ENCODE measurements around the gene CADM1.

CADM1 gene

DNA sequence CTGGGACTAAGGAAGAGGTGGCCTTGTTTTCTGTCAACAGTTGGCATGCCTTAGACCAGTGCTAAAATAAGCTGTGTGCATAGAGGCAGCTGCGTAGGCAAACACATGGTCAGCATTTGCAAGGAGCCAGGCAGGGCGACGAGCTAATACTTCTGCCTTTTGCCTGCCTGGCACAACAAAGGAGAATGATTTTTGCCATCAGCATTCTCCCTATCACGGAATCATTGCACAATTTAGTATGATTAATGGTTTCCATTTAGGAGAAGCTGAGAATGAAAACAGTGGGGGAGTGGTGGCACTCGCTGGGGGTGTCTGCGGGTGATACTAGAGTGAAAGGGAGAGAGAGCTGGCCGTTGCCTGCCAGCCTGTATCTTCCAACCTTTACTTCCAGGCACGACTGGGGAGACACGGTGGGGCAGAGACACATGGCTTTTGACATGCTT lies 336.0 kb downstream of the CADM1 start:
- no peak for DNase-seq

DNA sequence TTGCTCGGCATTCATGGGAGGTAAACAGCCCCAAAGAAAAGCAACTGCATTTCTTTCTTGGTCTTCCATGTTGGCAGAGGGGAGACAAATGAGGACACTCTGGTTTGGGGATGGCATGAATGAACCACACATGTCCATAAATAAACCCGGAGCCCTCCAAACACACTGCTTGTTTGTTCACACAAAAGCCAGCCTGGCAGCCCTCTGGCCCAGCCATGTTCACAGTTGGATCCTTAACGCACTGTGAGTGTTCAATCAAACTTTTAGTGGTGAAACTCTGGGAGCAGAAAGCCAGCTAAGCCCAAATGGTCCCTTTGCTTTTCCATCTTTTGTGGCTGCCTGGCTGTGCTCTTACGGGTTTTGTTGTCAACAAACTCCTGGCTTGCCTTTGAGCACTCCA lies 336.8 kb downstream of the CADM1 start:
- no peak for DNase-seq

DNA sequence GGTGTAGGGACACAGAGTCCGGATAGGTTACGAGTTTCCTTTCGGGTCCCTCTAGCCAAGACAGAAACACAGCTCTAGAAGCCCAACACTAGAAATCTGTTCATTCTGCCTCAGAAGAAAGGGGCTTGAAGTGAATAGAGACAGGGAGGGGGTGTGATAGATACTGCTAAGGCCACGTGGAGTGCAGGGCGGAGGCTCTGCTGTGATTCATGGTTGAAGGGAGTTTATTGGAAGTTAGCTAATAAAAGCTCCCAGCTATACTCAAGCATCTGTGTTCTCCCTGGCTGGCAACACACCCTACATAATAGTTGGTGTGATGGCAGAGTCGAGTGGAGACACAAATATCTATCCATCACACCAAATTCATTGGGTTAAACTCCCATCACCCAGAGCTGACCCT lies 337.4 kb downstream of the CADM1 start:
- no peak for DNase-seq

DNA sequence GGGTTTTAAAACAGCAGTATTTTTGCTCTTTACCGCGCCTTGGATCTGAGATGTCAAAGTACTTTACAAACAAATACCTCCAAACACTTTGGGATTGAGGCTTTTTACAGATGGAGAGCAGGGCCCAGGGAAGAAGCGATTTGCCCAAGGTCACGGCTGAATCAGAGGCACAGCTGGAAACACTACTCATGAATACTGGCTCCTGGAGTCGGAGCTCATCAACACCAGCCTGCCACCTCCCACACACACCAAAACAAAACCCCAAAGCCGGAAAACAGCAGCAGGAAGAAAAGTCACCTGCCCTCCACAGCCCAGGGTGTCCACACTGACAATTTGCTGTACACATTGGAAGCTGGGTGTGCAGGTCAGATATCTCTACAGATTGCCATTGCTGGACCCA lies 339.4 kb downstream of the CADM1 start:
- DNase-seq: no peak

DNA sequence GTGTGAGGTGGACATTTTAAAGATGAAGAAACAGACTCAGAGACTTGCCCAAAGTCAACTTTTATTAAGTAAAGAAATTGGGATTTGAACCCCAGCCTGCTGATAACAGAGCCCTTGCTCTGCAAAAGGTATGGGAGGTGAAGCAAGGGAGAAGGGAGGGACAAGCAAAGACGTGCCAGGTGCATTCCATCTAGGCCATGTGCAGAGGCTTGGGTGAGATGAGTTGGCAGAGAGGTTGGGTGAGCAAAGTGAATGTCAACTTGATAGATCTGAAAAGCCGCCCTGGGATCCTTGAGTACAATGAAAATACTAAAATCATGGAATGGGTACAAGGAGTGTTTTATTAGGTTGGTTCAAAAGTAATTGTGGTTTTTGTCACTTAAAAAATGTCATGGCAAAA lies 341.3 kb downstream of the CADM1 start:
- no peak for DNase-seq

DNA sequence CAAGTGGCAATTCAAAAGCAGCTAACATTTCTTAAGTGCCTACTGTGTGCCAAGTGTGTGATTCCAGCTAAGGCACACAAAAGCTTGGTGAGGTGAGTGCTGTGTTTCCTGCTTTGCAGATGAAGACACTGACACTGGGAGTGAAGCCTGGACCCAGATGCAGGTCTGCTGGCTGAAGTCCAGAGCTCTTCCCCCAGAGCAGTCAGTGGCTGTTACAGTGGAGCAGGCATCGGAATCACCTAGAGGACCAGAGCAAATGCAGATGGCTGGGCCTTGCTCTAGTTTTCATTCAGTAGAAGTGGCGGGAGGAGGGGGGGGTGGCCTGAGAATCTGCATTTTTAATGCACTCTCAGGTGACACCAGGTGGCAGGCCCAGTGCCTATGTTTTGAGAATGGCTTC lies 342.3 kb downstream of the CADM1 start:
- no peak for DNase-seq

DNA sequence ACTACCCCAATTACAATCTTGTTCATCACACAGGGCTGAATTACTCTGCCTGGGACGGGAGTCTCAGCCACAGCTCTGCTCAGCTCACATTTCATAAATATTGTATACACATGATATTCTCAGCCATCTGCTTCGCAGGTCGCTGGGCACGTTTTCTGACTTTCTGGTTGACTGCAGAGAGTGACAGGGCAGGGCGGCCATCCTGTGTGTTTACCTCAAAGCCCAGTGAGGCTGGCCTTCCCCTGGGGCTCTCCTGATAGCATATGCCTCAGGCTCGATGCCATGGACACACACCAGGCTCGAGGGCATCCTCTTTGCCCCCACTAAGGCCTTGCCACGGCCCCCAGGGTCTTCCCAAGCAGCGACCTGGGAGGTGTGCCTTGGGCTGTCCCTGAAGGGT lies 345.0 kb downstream of the CADM1 start:
- DNase-seq: no peak

DNA sequence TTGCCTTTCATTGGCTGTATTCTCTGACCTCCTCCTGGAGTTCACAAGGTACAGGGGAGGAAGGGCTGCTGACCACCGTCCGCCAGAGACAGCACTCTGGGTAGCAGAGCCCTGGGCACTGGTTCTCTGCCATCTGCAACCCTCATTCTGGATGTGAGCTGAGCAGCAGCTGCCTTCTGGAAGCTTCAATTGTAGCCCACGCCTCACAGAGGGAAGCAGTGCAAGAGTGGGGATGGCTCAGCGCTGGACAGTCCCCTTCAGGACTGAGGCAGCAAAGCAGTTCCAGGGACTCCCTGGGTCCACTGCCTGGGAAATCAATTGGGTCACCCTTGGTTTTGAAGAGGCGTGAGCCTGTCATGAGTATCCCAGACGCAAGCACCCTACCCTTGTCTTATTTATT lies 346.2 kb downstream of the CADM1 start:
- DNase-seq: no peak

DNA sequence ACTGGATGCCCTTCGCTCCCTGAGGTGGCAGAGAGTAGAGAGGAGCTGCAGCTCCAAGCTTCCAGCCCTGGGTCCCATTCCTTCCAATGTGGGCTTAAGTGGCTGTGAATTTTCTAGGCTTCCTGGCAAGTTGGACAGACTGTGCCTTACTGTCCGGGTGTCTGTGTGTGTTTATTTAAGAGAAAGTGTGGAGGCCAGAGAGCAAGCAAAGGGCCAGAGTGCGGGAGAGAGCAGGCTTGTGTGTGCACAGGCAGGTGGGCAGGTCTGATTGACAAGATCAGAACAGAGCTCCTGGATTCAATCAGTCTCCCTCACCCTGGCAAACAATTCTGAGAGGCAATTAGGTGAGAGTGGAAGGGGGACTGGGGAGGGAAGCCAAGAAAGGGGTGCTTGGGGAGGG lies 347.0 kb downstream of the CADM1 start:
- no peak for DNase-seq

DNA sequence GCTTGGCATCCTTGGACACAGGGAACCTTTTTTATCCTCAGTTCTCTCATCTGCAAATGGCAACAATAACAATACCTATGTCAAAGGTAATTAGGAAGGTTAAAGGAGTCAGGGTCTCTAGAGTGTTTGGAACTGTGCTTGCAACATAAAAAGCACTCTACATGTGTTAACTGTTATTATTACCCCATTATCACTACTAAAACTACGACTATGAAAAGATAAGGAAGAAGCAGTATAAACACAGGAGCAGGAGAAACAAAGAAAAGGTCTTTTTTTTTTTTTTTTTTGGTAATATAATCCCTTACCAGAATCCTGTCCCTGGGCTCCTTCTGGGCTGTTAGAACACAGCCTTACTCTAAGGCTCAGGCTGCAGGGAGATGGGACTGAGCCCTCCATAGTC lies 348.2 kb downstream of the CADM1 start:
- DNase-seq: no peak

DNA sequence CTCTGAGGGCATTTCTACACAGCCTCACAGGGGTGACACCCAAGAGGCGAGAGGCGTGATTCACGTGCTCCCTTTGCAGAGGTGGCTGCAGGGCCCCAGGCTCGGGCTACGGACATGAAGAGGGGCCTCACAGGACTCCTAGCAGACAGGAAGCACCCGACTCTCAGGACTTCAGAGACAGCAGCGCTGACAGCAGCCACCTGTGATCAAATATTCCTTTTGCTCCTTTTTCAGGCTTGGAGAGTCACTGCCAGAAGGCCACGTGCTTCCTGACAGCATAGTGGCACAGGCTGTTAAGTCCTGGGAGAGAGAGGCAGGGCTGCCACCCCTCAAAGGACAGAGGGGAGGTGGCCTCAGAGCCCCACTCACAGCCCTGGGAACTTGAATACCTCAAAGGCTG lies 348.9 kb downstream of the CADM1 start:
- no peak for DNase-seq

DNA sequence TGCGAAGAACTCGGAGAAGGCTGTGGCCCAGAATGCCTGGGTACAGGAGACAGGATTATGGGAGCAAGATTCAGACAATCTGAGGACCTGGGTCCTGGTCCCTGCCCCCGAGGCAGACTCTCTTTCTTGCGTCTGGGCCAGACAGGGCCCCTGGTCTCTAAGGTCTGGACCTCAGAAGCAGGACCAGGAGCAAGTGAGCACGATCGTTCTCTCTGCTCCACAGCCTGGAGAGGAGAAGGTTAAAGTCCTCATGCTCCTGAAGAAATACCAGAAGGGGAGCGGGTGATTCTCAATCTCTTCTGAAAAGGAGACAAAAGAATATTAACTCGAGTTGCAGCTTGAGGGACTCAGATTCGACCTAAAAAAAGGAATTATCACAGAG lies 349.9 kb downstream of the CADM1 start:
- no peak for DNase-seq

DNA sequence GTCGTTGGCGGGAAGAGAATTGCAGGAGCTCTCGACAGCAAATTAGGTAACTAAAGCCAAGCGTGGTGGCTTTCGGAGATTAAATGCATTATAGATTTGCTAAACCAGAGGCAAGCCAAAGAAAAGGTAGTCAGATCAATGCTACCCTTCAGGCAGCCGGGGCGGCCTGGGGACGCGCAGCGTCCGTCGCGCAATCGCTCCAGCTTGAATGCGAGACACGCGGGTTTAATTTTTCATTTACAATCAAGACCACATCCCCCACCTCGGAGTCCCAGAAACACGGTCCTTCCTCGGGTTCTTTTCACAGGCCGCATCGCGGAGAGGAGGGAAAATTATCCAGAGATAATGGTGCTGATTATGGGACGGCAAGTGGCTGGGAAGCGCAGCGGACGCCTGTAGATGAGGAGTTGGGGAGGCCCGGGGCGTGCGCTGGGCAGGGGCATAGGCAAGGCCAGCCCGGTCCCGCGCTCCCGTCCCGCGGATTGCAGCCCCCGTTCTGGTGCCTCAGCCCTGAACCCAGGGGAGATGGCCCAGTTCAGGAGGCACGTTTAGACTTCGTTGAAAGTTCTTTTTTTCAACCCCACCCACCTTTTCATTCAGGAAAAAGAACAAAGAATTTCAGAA lies 350.4 kb downstream of the CADM1 start:
- no peak for DNase-seq

DNA sequence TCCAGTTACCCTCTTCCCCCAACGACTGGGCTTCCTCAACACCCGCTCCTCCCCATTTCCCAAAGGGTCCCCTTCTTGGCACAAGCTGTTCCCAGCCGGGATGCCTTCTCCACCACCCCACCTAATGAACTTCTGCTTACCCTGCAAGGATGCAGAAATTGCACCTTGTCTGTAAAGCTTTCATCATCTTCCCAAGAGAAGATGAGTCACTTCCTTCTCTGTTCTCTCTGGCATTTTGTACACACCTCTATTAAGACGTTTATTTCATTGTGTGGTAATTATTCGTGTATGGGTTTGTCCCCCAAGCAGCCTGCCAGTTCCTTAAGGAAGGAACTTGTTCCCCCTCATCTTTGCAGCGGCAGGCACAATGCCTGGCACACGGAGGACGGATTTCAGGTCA lies 351.1 kb downstream of the CADM1 start:
- no peak for DNase-seq

DNA sequence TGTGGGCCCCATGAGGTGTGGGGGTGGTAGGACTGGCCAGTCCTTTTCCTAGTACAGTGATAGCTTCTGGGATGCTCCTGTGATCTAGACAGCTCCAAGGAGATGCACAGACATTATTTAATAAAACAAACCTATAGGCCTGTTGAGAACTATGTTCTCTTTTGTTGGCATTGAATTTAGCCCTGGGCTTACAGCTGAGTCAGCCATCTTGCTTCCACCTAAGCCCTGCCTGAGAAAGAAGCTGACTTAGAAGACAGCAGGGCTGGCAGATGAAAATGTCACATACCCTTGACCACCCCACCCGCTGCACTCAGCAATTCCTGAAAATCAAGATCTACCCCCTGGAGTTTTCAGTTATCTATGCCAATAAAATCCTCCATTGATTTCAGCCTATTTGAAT lies 353.2 kb downstream of the CADM1 start:
- no peak for DNase-seq

DNA sequence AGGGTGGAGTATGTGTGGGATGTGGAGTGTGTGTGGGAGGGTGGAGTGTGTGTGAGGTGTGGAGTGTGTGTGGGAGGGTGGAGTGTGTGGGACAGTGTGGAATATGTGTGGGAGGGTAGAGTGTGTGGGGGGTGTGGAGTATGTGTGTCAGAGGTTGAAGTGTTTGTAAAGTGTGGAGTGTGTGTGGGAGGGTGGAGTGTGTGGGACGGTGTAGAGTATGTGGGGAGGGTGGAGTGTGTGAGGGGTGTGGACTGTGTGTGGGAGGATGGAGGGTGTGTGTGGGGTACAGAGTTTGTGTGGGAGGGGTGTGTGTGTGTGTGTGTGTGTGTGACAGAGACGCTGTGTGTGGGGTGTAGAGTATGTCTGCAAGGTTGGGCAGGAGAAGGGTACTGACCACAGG lies 355.5 kb downstream of the CADM1 start:
- DNase-seq: no peak

DNA sequence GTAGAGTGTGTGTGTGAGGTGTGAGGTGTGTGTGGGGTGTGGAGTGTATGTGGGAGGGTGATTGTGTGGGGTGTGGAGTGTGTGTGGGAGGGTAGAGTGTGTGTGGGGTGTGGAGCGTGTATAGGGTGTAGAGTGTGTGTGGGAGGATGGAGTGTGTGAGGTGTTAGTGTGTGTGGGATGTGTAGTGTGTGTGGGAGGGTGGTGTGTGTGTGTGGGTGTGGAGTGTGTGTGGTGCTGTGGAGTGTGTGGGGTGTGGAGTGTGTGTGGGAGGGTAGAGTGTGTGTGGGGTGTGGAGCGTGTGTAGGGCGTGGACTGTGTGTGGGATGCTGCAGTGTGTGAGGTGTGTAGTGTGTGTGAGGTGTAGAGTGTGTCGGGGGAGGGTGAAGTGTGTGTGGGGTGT lies 356.1 kb downstream of the CADM1 start:
- DNase-seq: no peak

DNA sequence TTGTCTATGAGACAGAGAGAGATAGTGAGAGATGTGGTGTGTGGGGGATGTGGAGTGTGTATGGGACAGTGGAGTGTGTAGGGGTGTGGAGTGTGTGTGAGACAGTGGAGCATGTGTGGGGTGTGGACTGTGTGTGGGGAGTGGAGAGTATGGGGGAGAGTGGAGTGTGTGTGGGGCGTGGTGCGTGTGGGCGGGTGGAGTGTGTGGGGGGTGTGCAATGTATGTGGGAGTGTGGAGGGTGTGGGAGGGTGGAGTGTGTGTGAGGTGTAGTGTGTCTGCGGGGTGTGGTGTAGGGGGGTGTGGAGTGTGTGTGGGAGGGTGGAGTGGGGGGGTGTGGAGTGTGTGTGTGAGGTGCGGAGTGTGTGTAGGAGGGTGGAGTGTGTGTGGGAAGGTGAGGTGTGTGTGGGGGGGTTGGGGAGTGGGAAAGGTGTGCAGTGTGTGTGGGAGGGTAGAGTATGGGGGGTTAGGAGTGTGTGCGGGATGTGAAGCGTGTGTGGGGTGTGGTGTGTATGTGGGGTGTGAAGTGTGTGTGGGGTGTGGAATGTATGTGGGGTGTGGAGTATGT lies 356.9 kb downstream of the CADM1 start:
- no peak for DNase-seq

DNA sequence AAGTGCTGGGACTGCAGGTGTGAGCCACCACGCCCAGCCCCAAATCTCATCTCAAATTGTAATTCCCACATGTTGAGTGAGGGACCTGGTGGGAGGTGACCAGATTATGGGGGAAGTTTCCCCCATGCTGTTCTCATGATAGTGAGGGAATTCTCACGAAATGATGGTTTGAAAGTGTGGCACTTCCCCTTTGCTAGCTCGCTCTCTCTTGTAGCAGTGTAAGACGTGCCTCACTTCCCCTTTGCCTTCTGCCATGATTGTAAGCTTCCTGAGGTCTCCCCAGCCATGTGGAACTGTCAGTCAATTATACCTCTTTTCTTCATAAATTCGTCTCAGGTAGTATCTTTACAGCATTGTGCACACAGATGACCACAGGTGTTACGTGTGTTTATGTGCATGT lies 357.8 kb downstream of the CADM1 start:
- DNase-seq: no peak

DNA sequence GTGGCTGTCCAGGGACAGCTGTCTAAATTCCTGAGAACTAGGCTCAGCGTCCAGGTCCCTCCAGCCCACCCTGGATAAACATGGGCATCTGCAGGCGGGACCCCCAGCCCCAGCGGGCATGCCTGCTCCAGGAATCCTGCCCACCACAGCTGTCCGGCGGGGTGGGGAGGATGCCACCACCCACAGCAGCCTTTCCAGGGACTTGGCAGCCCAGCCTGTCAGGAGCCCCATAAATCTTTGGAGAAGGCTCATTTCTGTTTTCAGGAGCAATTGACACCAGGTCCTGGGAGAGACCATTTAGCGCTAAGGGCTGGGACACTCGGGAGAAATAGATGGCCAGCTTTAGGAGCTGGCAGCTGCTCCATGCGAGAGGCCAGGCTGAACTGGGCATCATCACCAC lies 358.9 kb downstream of the CADM1 start:
- no peak for DNase-seq

DNA sequence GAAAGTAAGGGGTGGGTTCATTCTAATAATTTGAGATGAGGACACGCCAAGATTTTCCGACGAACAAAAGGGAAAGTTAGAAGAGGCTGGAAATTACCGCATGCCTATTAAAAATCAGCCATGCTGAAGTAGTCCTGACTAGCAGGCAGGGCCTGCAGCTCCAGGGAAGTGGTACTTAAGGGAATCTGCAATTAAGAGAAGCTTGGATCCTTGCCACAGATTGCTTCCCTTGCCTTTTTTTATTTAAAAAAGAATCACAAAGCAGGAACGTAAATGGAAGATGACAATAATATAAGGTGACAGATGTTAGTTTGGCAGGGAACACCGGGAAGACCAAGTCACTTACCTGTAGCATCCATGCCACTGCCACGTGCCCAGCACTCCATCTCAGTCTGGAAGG lies 359.3 kb downstream of the CADM1 start:
- no peak for DNase-seq

DNA sequence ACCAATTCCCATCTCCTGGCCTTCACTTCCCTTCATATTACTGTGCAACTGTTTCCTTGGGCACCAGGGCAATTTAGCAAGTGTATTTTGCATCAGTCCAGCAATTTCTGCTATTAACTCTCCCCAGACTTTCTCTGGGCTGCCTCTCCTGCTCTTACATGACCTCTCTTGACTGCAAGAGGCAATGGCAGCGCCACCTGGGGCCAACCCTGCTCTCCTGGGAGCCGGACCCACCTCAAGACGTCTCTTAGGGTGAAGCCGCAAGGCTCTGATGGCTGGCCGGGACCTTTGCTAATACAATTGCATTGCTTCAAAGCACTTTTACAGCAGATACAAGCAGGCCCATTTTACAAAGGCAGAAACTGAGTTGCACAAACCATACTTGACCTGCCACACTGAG lies 360.2 kb downstream of the CADM1 start:
- no peak for DNase-seq

DNA sequence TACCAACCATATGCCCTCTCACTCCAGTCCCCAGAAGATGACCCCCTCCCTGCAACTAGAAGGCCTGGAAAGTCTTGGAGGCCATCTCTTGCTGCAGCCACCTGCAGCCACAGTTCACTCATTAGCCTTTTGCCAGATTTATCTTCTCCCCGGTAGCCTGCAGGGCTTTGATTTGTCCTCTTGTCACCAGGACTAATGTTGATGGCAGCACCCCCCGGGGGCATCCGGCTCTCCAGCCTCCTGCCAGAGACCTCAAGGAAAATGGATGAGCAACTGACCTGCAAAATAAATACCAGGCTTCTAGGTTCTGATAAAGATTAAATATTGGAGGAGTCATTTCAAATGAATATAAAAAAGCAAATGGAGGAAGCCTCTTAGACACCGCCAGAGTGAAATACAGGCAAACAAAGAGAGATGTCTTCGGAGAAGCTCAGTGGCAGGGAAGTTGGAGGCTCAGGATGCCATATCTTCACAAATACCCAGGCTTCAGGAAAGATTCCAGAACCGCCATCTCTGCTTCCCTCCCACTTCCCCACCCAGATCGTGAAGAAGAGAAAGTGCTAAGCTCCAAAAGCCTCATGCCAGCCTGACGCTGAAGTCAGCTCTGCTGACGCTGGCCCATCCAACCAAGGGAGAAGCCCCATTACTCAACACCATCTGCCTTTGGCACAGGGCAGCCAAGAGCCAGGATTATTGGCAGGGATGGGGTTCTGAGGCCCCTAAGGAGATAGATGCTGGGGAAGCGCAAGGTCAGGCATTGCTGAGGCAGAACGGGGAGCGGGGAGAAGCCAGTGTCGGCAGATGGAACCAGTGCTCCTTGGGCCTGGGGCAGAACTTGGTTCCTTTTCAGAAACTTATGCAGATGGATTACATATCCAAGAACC lies 362.7 kb downstream of the CADM1 start:
- no peak for DNase-seq

DNA sequence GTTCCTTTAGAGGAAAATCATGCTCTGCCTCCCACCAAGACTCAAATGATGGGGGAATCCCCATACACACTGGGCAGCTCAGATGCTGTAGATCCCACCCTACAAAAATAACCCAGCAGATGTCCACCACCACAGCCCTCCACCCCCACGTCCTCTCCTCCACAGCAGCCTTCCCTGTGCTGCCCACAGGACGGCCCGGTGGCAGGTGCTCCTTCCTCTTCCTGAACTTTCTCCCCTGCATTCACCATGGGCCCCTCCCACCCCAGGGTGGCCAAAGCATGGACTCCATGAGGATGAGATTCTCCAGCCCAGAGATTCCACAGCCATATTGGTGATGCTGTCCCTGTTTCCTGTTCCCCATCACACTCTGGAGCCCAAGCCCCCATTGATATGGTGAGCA lies 368.3 kb downstream of the CADM1 start:
- no peak for DNase-seq

DNA sequence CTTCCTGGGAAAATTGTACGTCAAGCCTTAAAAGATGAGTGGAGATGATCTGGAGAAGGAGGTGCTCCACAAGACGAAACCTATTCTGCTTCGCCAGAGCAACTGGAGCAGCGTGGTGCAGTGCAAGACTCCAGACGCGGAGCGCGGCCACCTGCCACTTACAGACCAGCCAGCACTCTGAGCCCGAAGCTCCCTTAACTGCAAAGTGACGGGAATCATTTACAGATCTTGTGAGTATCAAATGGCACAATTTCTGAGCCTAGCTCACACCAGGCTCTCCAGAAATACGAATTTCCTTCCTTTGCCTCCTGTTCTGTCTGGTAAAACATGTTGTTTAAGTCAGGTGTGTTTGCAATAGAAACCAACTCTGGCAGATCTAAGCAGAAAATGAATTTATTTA lies 369.3 kb downstream of the CADM1 start:
- DNase-seq: no peak
